GM23248 (cell line): ENCODE data around the gene ADK. TPM values are rescaled to one million over a fixed set of nuclear protein-coding genes. Genes with fewer than 3 reads are reported as not detected.

Experiments
- DNase-seq: peaks from one replicate; pipeline ENCODE4 v3.0.0-alpha.2; 2015
- H2AFZ ChIP-seq: fragments of 200-600 bp; sonication (generic); 2 replicates; pipeline ENCODE4 v1.6.1; 2016; ENCODE audit warnings: antibody characterized with exemption
- H3F3A ChIP-seq: fragments of 200-600 bp; sonication (generic); 2 replicates; pipeline ENCODE4 v1.6.1; 2016; ENCODE audit warnings: mild to moderate bottlenecking, antibody characterized with exemption, mixed run types; ENCODE audit not compliant: insufficient read depth
- H3K27ac ChIP-seq: fragments of 200-600 bp; sonication (generic); 2 replicates; pipeline ENCODE4 v1.5.1; 2016; ENCODE audit warnings: mild to moderate bottlenecking
- H3K27me3 ChIP-seq: fragments of 200-600 bp; sonication (generic); replicated peaks from 2 replicates; pipeline ENCODE4 v1.6.1; 2016; ENCODE audit warnings: mild to moderate bottlenecking; ENCODE audit not compliant: insufficient read depth
- H3K36me3 ChIP-seq: fragments of 200-600 bp; sonication (generic); 2 replicates; pipeline ENCODE4 v1.6.1; 2016; ENCODE audit warnings: low read depth, mild to moderate bottlenecking
- H3K4me1 ChIP-seq: fragments of 200-600 bp; sonication (generic); 2 replicates; pipeline ENCODE4 v1.6.1; 2016; ENCODE audit warnings: mild to moderate bottlenecking; ENCODE audit not compliant: insufficient read depth
- H3K4me2 ChIP-seq: fragments of 200-600 bp; sonication (generic); one replicate; pipeline ENCODE4 v1.6.1; 2016; ENCODE audit warnings: mild to moderate bottlenecking; ENCODE audit not compliant: unreplicated experiment
- H3K4me3 ChIP-seq: fragments of 200-600 bp; sonication (generic); 2 replicates; pipeline ENCODE4 v1.5.1; 2016; ENCODE audit warnings: mild to moderate bottlenecking
- H3K79me2 ChIP-seq: fragments of 200-600 bp; sonication (generic); 2 replicates; pipeline ENCODE4 v1.6.1; 2016; ENCODE audit warnings: mild to moderate bottlenecking; ENCODE audit not compliant: insufficient read depth
- H3K9ac ChIP-seq: fragments of 200-600 bp; sonication (generic); 2 replicates; pipeline ENCODE4 v1.6.1; 2016; ENCODE audit warnings: mild to moderate bottlenecking
- H3K9me2 ChIP-seq: fragments of 200-600 bp; sonication (generic); 2 replicates; pipeline ENCODE4 v1.6.1; 2016; ENCODE audit warnings: mixed run types, mild to moderate bottlenecking, moderate library complexity; ENCODE audit not compliant: insufficient read depth
- H3K9me3 ChIP-seq: fragments of 200-600 bp; sonication (generic); one replicate; pipeline ENCODE4 v1.6.1; 2017; ENCODE audit warnings: low read depth
- H4K20me1 ChIP-seq: fragments of 200-600 bp; sonication (generic); 2 replicates; pipeline ENCODE4 v1.6.0; 2016; ENCODE audit not compliant: insufficient read depth
- EZH2 ChIP-seq: fragments of 200-600 bp; sonication (generic); IDR thresholded peaks from 2 replicates; pipeline ENCODE4 v1.6.1; 2018; ENCODE audit warnings: antibody characterized with exemption, mild to moderate bottlenecking; ENCODE audit not compliant: insufficient read depth, poor library complexity, severe bottlenecking
- EZH2phosphoT487 ChIP-seq: fragments of 200-600 bp; sonication (generic); IDR thresholded peaks from 2 replicates; pipeline ENCODE4 v1.6.1; 2018; ENCODE audit warnings: antibody characterized with exemption, moderate library complexity, mild to moderate bottlenecking, low read depth; ENCODE audit not compliant: insufficient read depth
- WGBS, 2 experiments: methylation state at CpG; one replicate each; pipeline ENCODE4 v1.1.6; 2015 to 2017; ENCODE audit warnings: low lambda C conversion rate in 2 of 2, low coverage in 1 of 2; ENCODE audit errors: missing lambda C conversion rate in 2 of 2; 5-methylcytosine and 5-hydroxymethylcytosine counted together
- in situ Hi-C: fragments of 300-500 bp; cut with MboI; formaldehyde crosslinking; loops from 2 replicates; pipeline ENCODE4 v1.15.0; 2020
- polyA plus RNA-seq: library from polyadenylated mRNA; unstranded; fragments of >200 nt; fragmentation: Nextera tagmentation; extraction: Ambion mirVana; gene quantifications from 2 replicates; pipeline ENCODE4 v1.2.1, GENCODE V29; 2016
- total RNA-seq: library from RNA; depleted of rRNA; stranded (reverse); fragments of >200 nt; shearing (Covaris generic); gene quantifications from 2 replicates; pipeline ENCODE4 v1.2.3, GENCODE V29; 2014

ADK gene
- total and polyA plus RNA-seq, 2 experiments from 2014 or later: 43.7 to 75.1 TPM

- Histone ChIP-seq H3K9me2 (no peaks in the 10 kb centered on the region), H3K9me3 (no peaks in the 10 kb centered on the region), H3K27ac (no peak overlapping the region), H3K27me3 (no peaks in the 10 kb centered on the region), H3F3A (peaks cover 3% of the 10 kb centered on the region; the same call in 1 of the 2 replicates), H3K9ac (no peak overlapping the region), H3K4me2 (no peak overlapping the region), H4K20me1 (0 out of 2 replicates have a peak, but pooled peaks cover 4% of the 10 kb centered on the region), H3K79me2 (peaks cover 16% of the 10 kb centered on the region), H2AFZ (no peak overlapping the region), H3K36me3 (0 out of 2 replicates have a peak, but pooled peaks cover 4% of the 10 kb centered on the region), H3K4me1 (no peaks in the 10 kb centered on the region), H3K4me3 (no peak overlapping the region)
- TF ChIP-seq EZH2: no peak
- no peak for TF ChIP-seq EZH2phosphoT487
- in situ Hi-C loops: no loop called here
- 90 to 91% methylated on average over 1 of the region's 1 CpG for WGBS, 2 experiments
- DNase-seq: no peak
Measured at GRCh38 chr10:74391786-74392185, 240.8 kb downstream of the ADK start.

DNA sequence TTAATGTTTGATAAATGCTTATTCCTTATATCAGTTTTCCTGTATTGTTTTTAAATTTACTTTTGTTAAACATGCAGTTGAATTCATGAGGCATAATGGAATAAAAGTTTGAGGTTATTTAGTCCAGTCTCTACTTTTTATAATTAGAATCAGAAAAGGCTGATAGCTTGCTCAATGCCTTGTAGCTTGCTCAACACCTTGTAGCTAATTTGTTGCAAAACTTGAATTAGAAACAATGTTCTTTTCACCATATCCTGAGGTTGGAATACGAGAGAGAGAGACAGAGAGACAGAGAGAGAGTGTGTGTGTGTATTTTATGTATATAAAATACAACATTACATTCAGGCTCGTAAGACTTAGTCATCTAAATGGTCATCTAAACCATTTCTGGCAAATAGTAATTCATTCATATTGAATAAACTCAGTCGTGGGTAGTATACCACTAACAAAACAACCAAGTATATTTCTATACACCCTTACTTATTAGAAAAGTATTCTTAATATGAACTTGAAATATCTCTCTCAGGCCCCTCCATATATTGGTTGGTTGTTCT lies 243.5 kb downstream of the ADK start:
- Histone ChIP-seq H4K20me1 (0 out of 2 replicates have a peak, but pooled peaks cover 4% of the 10 kb centered on the region), H3F3A (peaks cover 3% of the 10 kb centered on the region; the same call in 1 of the 2 replicates), H3K9me3 (no peaks in the 10 kb centered on the region), H3K9me2 (no peaks in the 10 kb centered on the region), H3K9ac (no peak overlapping the region), H3K27ac (no peak overlapping the region), H3K36me3 (0 out of 2 replicates have a peak, but pooled peaks cover 4% of the 10 kb centered on the region), H3K4me3 (no peak overlapping the region), H3K4me2 (no peak overlapping the region), H3K4me1 (no peaks in the 10 kb centered on the region), H3K79me2 (peaks cover 6% of the 10 kb centered on the region), H2AFZ (no peak overlapping the region), H3K27me3 (no peaks in the 10 kb centered on the region)
- DNase-seq: no peak
- TF ChIP-seq EZH2phosphoT487 (no peak), EZH2 (no peak)
- in situ Hi-C loops: no loop called here
- WGBS, 2 experiments: 90 to 93% methylated on average over 3 of the region's 3 CpGs

DNA sequence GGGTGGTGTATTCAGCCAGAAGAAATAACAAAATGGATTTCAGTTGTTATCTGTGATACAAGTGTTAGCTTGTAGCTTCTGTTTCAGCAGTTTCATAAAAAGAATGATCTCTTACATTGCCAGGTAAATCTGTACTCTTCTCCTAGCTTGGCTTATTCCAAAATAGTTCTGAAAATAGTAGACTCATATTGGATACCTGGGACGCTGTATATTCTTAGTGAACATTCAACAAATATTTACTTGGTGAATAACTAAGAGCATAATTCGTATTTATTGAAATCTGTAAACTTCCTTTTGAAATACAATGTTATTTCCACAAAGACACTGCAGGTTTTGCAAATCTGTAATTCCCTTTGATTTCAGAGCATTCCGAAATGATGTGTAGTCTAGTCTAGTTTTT lies 249.2 kb downstream of the ADK start:
- in situ Hi-C loops: no loop called here
- 97 to 99% methylated on average over 3 of the region's 3 CpGs for WGBS, 2 experiments
- H3K27ac ChIP-seq: no peak overlapping the region
- H3K4me1 ChIP-seq: no peaks in the 10 kb centered on the region
- TF ChIP-seq EZH2phosphoT487 (no peak), EZH2 (no peak)
- no peak overlapping the region for H3K4me2 ChIP-seq
- no peaks in the 10 kb centered on the region for H3K27me3 ChIP-seq
- no peaks in the 10 kb centered on the region; the same call in 1 of the 2 replicates for H3K79me2 ChIP-seq
- no peak overlapping the region for H3K9ac ChIP-seq
- H3K9me2 ChIP-seq: no peaks in the 10 kb centered on the region
- no peaks in the 10 kb centered on the region for H3F3A ChIP-seq
- H3K9me3 ChIP-seq: no peaks in the 10 kb centered on the region
- H3K36me3 ChIP-seq: 0 out of 2 replicates have a peak, but pooled peaks cover 2% of the 10 kb centered on the region
- H2AFZ ChIP-seq: no peak overlapping the region
- H4K20me1 ChIP-seq: no peaks in the 10 kb centered on the region
- no peak for DNase-seq
- H3K4me3 ChIP-seq: no peak overlapping the region

DNA sequence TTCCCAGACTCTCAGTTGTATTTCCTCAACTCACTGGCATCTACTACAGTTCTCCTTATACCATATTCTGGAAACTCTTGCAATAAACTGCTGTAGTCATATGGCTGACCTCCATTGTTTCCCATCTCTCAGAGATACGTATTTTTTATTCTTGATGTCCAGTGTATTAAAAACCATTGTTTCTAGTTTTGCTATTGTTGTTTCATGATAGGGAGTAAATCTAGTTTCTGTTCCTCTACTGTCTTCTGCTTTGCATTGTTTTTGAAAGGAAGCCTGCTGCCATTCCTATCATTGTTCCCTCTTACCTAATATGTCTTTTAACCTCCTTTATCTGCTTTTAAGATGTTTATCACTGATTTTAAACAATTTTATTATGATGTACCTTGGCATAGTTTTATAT lies 255.0 kb downstream of the ADK start:
- no peaks in the 10 kb centered on the region for H3K79me2 ChIP-seq
- H3K4me1 ChIP-seq: no peaks in the 10 kb centered on the region
- no peaks in the 10 kb centered on the region for H4K20me1 ChIP-seq
- no peak overlapping the region for H3K9ac ChIP-seq
- no peak overlapping the region for H3K4me3 ChIP-seq
- H3K9me3 ChIP-seq: no peaks in the 10 kb centered on the region
- no peaks in the 10 kb centered on the region for H3K9me2 ChIP-seq
- H2AFZ ChIP-seq: no peak overlapping the region
- no peak overlapping the region for H3K4me2 ChIP-seq
- 90 to 97% methylated on average over 1 of the region's 1 CpG for whole genome bisulfite sequencing, 2 experiments
- in situ Hi-C loops: no loop called here
- no peak for TF ChIP-seq EZH2
- no peak for TF ChIP-seq EZH2phosphoT487
- no peaks in the 10 kb centered on the region for H3K36me3 ChIP-seq
- H3K27me3 ChIP-seq: no peaks in the 10 kb centered on the region
- H3K27ac ChIP-seq: no peak overlapping the region
- no peaks in the 10 kb centered on the region for H3F3A ChIP-seq
- DNase-seq: no peak
